GM19372 (cell line): ENCODE measurements around the gene KMT5B.
"Not testable (repeated sequence)": the region's sequence is repeated elsewhere in the genome, so short reads cannot be mapped to it uniquely, and the experiment has no call there.

ENCODE experiments used
- ATAC-seq: cut with Tn5 transposase; IDR thresholded peaks from one replicate; pipeline ENCODE4 v1.9.1; 2021; ENCODE audit warnings: mild to moderate bottlenecking, low read depth, moderate library complexity; ENCODE audit not compliant: unreplicated experiment

KMT5B gene

DNA sequence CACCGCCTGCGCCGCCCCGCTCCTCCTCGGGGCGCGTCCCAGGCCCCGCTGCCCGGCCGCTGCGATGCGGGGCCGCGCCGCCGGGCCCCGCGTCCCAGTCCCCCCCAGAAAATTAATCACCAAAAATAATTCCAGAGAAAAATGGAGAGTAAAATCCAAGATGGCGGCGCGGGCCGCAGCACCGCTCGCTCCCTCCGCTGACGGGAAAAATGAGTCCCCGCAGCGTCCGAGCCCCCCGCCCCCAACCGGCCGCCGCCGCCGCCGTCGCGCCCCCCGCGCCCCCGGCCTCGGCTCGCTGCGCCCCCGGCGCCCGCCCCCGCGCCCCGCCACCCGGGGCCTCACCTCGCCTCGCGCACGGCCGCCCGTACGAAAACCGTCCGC lies at the start of gene KMT5B:
KMT5B (minus strand) TSS at position 162 of the 381 bp plus-strand sequence. CDS start 23,220 bp downstream, outside the sequence.
- no peak for ATAC-seq

GRCh38 chr11:68262544-68262827 lies 49.4 kb upstream of the KMT5B start:
- no peak for ATAC-seq

DNA sequence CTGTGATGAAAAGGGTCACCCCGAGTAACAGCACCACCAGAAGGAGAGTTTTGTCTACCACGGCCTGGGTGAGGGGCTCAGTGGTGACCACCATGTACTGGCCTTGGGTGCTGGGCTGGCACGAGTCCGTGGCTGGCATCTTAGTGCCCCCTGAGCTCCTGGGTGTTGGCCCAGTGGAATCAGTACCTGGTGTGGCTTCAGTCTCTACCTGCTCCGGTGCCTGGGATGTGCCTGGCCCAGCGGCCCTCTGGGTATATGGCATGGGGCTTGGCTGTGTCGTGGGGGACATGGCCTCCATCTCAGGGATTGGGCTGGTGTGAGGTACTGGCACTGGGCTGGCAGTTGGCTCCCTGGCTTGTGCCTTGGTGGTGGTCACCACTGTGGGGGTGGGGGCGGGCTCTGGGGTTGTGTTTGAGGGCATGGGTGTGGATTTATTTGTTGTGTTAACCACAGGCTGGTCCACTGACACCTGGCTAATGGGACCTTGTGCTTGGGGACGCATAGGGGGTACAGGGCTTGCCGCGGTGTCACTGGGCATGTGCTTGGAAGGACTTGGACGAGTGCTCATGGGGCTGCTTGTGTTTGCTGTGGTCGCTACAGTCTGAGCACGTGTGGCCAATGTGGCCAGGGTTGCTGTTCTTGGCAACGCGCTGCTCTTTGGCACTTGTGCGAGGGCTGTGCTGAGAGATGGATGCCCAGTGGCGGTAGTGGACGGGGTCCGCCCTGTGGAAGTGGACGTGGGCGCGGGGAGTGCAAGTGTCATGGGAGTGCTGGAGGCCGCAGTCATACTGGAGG lies 48.9 kb upstream of the KMT5B start:
- no peak for ATAC-seq

DNA sequence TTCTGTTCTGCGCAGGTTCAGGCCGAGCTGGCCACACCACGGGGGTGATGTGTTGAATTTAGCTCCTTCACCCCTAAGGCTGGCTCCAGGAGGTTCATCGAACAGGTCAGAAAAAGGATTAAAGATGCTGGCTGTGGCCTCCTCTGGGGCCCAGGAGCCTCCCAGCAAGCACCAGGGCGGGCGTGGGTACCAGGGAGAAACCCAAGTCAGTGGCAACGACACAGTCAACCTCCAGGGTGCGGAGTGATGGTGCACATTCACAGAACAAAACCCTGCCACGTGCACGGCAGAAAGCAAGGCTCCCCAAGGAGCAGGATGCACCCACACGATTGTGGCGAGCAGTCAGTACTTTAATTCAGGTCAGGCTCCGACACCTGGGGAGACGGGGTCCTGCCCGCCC lies 47.9 kb upstream of the KMT5B start:
- no peak for ATAC-seq

- ATAC-seq: no peak
Measured at GRCh38 chr11:68260484-68260883, 47.4 kb upstream of the KMT5B start.

GRCh38 chr11:68259122-68259959 lies 46.2 kb upstream of the KMT5B start:
- no peak for ATAC-seq

GRCh38 chr11:68258363-68258765 lies 45.3 kb upstream of the KMT5B start:
- ATAC-seq: no peak

DNA sequence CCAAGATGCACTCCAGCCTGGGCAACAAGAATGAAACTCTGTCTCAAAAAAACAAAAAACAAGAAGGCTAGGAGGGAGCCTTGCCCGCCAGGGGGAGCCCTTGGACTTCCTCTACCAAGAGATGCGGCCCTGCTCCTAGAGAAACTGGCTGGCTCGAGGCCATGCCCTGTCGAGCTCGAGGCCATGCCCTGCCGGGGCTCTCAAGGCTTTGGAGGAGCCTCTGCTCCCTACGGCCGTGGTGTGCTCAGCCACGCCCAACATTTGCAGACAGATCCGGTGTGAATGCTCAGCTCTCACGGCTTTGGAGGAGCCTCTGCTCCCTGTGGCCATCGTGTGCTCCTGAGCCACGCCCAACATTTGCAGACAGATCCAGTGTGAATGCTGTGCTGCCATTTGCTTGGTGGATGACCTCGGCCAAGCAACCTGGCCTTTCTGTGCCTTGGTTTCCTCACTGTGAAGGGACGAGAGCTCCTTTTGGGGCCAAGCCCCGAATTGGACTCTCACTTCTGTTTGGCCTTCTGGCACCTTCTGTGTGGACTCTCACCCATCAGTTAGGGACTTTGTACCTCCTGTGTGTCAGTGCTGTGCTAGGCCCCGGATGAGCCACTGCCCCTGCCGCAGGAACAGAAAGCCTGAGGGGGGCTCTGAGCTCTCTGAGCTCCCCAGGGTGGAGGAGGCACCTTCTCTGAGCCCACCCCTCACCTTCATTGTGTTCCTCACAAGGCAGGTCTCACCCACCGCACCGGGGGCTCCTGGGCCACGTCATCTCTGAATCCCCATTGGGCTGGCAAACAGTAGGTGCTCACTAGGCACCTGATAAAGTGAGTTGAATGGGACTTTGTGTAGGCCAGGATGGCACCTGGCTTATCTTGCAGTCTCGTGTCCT lies 44.6 kb upstream of the KMT5B start:
- no peak for ATAC-seq

- no peak for ATAC-seq
Measured at GRCh38 chr11:68256331-68256741, 43.2 kb upstream of the KMT5B start.

DNA sequence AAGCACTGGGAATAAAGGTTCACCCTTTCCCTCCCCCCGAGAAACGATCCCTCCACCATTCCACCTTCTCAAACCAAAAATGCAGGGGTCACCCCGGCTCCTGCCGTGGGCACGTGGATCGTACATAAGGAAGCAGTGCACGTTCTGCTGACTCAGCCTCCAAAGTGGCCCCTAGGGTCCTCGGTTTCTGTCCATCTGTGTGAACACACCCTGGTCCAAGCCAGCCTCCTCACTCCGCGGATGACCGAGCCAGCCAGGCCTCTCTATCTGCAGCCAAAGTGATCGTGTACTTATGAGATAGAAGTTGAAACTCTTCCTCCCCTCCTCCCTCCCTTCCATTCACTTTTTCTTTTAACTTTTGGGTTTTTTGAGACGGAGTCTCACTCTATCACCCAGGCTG lies 42.4 kb upstream of the KMT5B start:
- ATAC-seq: no peak

GRCh38 chr11:68254421-68254820 lies 41.3 kb upstream of the KMT5B start:
- ATAC-seq: no peak

GRCh38 chr11:68251765-68252164 lies 38.7 kb upstream of the KMT5B start:
- no peak for ATAC-seq

DNA sequence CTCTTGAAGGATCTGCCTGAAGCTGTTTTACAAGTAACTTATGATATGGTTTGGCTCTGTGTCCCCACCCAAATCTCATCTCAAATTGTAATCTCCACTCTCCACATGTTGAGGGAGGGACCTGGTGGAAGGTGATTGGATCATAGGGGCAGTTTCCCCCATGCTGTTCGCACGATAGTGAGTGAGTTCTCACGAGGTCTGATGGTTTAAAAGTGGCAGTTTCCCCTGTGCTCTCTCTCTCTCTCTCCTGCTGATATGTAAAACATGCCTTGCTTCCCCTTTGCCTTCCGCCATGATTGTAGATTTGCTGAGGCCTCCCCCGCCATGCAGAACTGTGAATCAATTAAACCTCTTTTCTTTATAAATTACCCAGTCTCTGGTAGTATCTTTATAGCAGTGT lies 31.8 kb upstream of the KMT5B start:
- not testable (repeated sequence) for ATAC-seq

GRCh38 chr11:68243847-68244246 lies 30.8 kb upstream of the KMT5B start:
- ATAC-seq: not testable (repeated sequence)

DNA sequence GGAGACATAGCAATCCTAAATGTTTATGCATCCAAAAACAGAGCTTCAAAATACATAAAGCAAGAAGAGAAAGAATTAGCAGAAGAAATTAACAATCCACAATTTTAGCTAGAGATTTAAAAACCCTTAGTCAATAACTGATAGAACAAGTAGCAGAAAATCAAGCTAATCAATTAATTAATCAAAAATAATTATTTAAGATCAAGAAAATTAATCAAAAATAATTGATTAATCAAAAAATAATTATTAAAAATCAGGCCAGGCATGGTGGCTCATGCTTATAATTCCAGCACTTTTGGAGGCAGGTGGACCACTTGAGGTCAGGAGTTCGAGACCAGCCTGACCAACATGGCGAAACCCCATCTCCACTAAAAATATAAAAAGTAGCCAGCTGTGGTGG lies 29.5 kb upstream of the KMT5B start:
- ATAC-seq: no peak

DNA sequence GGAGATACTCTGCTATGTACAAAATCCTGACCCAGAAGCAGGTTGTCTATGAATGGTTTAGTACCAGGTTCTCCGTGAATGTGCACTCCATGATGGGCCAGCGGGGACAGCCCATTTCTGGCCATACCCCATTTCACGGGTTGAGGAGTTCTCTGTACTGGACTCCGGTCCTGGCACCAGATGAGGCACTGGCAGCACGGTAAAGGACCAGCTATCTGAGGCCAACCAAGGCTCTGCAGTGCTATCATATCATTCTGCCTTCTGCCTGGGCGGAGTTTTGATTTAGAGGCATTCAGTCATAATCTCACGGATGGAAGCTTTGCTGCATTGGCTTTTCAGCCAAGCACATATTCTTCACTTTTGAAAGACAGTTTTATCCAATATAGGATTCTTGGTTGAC lies 18.5 kb upstream of the KMT5B start:
- ATAC-seq: no peak

DNA sequence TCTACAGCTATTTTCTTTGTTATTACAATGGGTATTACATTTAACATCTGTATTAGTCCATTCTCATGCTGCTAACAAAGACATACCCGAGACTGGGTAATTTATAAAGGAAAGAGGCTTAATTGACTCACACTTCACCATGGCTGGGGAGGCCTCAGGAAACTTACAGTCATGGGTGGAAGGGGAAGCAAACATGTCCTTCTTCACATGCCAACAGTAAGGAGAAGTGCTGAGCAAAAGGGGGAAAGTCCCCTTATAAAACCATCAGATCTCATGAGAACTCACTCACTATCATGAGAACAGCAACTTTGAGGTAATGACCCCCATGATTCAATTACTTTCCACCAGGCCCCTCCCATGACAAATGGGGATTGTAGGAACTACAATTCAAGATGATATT lies 16.5 kb upstream of the KMT5B start:
- no peak for ATAC-seq

GRCh38 chr11:68226421-68226820 lies 13.3 kb upstream of the KMT5B start:
- no peak for ATAC-seq

- ATAC-seq: no peak
Measured at GRCh38 chr11:68224606-68225005, 11.5 kb upstream of the KMT5B start.

- ATAC-seq: no peak
Measured at GRCh38 chr11:68223275-68223674, 10.2 kb upstream of the KMT5B start.

- ATAC-seq: no peak
Measured at GRCh38 chr11:68221406-68221805, 8.3 kb upstream of the KMT5B start.
